ENCODE measurements around the gene VEGFD.
"Not testable (repeated sequence)": the region's sequence is repeated elsewhere in the genome, so short reads cannot be mapped to it uniquely, and the experiment has no call there.

VEGFD gene

GRCh38 chrX:15319075-15319474, 65.1 kb downstream of the VEGFD start:
- no peak for TF ChIP-seq Cebpa-rat (IDR thresholded peaks at IDR 0.05)
- Histone ChIP-seq H3K4me3 (no peak overlapping the region), H4K20me1 (peaks cover 9% of the 10 kb centered on the region; the same call in 1 of the 2 replicates)

GRCh38 chrX:15315509-15315908, 68.7 kb downstream of the VEGFD start, which contains the start of gene ASB11:
TSS of gene ASB11 (minus strand) at chrX:15315640. CDS start at chrX:15315605, 35 bp downstream.
- no peak within 1 kb of the TSS for H3K27ac ChIP-seq
- no peaks in the 10 kb centered on the region for H3K4me1 ChIP-seq
- H3K9ac ChIP-seq = no peak within 1 kb of the TSS
- no peaks in the 10 kb centered on the region for H4K20me1 ChIP-seq
- H3K9me3 ChIP-seq = no peaks in the 10 kb centered on the region
- H3K4me2 ChIP-seq = no peak within 1 kb of the TSS
- H3K4me3 ChIP-seq = no peak within 1 kb of the TSS
- TF ChIP-seq Cebpa-rat (IDR thresholded peaks at IDR 0.05) = no peak
- no peaks in the 10 kb centered on the region for H3K36me3 ChIP-seq
- H3K27me3 ChIP-seq = peaks cover 81% of the 10 kb centered on the region

More at GRCh38 chrX:15319075-15319474, 65.1 kb downstream of the VEGFD start:
- no peak overlapping the region for H3K27ac ChIP-seq
- H3K4me2 ChIP-seq = no peak overlapping the region
- H3K9me3 ChIP-seq = no peaks in the 10 kb centered on the region
- H3K36me3 ChIP-seq = peaks cover 15% of the 10 kb centered on the region
- no peak overlapping the region for H3K9ac ChIP-seq
- no peaks in the 10 kb centered on the region for H3K4me1 ChIP-seq
- peaks cover 85% of the 10 kb centered on the region for H3K27me3 ChIP-seq

- no peak overlapping the region for H3K27ac ChIP-seq
Measured at GRCh38 chrX:15314472-15314871, 69.7 kb downstream of the VEGFD start.

GRCh38 chrX:15311119-15311518, 73.1 kb downstream of the VEGFD start:
- peaks cover 92% of the 10 kb centered on the region for H3K27me3 ChIP-seq
- no peak overlapping the region for H3K4me3 ChIP-seq
- H4K20me1 ChIP-seq = no peaks in the 10 kb centered on the region
- no peak overlapping the region for H3K9ac ChIP-seq
- no peaks in the 10 kb centered on the region for H3K4me1 ChIP-seq
- no peak overlapping the region for H3K4me2 ChIP-seq
- H3K36me3 ChIP-seq = no peaks in the 10 kb centered on the region
- TF ChIP-seq Cebpa-rat (IDR thresholded peaks at IDR 0.05) = no peak
- H3K9me3 ChIP-seq = no peaks in the 10 kb centered on the region
- H3K27ac ChIP-seq = no peak overlapping the region

More at GRCh38 chrX:15314472-15314871, 69.7 kb downstream of the VEGFD start:
- no peaks in the 10 kb centered on the region for H3K4me1 ChIP-seq
- no peaks in the 10 kb centered on the region for H3K36me3 ChIP-seq
- H4K20me1 ChIP-seq = no peaks in the 10 kb centered on the region
- H3K9ac ChIP-seq = no peak overlapping the region
- no peak for TF ChIP-seq Cebpa-rat (IDR thresholded peaks at IDR 0.05)
- no peaks in the 10 kb centered on the region for H3K9me3 ChIP-seq
- peaks cover 85% of the 10 kb centered on the region for H3K27me3 ChIP-seq
- no peak overlapping the region for H3K4me2 ChIP-seq
- H3K4me3 ChIP-seq = no peak overlapping the region

- no peak for TF ChIP-seq Cebpa-rat (IDR thresholded peaks at IDR 0.05)
- no peaks in the 10 kb centered on the region for H4K20me1 ChIP-seq
- H3K9me3 ChIP-seq = no peaks in the 10 kb centered on the region
- H3K4me2 ChIP-seq = no peak overlapping the region
- H3K27me3 ChIP-seq = peaks cover 92% of the 10 kb centered on the region
- no peak overlapping the region for H3K4me3 ChIP-seq
- H3K4me1 ChIP-seq = no peaks in the 10 kb centered on the region
- no peaks in the 10 kb centered on the region for H3K36me3 ChIP-seq
- no peak overlapping the region for H3K9ac ChIP-seq
- no peak overlapping the region for H3K27ac ChIP-seq
Measured at GRCh38 chrX:15310117-15310516, 74.1 kb downstream of the VEGFD start.

- not testable (repeated sequence) for H3K9me3 ChIP-seq, H3K9ac ChIP-seq, H4K20me1 ChIP-seq
Measured at GRCh38 chrX:15305899-15306298, 78.3 kb downstream of the VEGFD start.

GRCh38 chrX:15301924-15302323, 82.3 kb downstream of the VEGFD start:
- H3K9me3 ChIP-seq = no peaks in the 10 kb centered on the region
- no peak overlapping the region for H3K9ac ChIP-seq
- H4K20me1 ChIP-seq = no peaks in the 10 kb centered on the region; the same call in 1 of the 2 replicates
- H3K4me2 ChIP-seq = no peak overlapping the region
- H3K36me3 ChIP-seq = no peaks in the 10 kb centered on the region
- no peak overlapping the region for H3K27ac ChIP-seq
- peaks cover 77% of the 10 kb centered on the region for H3K27me3 ChIP-seq
- H3K4me3 ChIP-seq = no peak overlapping the region
- H3K4me1 ChIP-seq = peaks cover 10% of the 10 kb centered on the region
- no peak for TF ChIP-seq Cebpa-rat (IDR thresholded peaks at IDR 0.05)

More at GRCh38 chrX:15305899-15306298, 78.3 kb downstream of the VEGFD start:
- not testable (repeated sequence) for H3K27ac ChIP-seq, H3K36me3 ChIP-seq, H3K4me2 ChIP-seq, H3K4me3 ChIP-seq, H3K4me1 ChIP-seq
- H3K27me3 ChIP-seq = peaks cover 96% of the 10 kb centered on the region

GRCh38 chrX:15299941-15300851, 84.0 kb downstream of the VEGFD start:
- no peaks in the 10 kb centered on the region for H3K9me3 ChIP-seq
- H3K9ac ChIP-seq = no peak overlapping the region
- peaks cover 10% of the 10 kb centered on the region for H3K4me1 ChIP-seq
- no peak overlapping the region for H3K27ac ChIP-seq
- H4K20me1 ChIP-seq = no peaks in the 10 kb centered on the region; the same call in 1 of the 2 replicates
- H3K4me3 ChIP-seq = no peak overlapping the region
- no peak for TF ChIP-seq Cebpa-rat (IDR thresholded peaks at IDR 0.05)
- peaks cover 70% of the 10 kb centered on the region for H3K27me3 ChIP-seq
- no peak overlapping the region for H3K4me2 ChIP-seq
- H3K36me3 ChIP-seq = no peaks in the 10 kb centered on the region

GRCh38 chrX:15298780-15299179, 85.4 kb downstream of the VEGFD start:
- H3K4me3 ChIP-seq = no peak overlapping the region
- no peak overlapping the region for H3K9ac ChIP-seq
- no peaks in the 10 kb centered on the region for H3K36me3 ChIP-seq
- H3K9me3 ChIP-seq = no peaks in the 10 kb centered on the region
- H4K20me1 ChIP-seq = no peaks in the 10 kb centered on the region; the same call in 1 of the 2 replicates
- no peak overlapping the region for H3K4me2 ChIP-seq
- no peak overlapping the region for H3K27ac ChIP-seq
- no peak for TF ChIP-seq Cebpa-rat (IDR thresholded peaks at IDR 0.05)
- H3K27me3 ChIP-seq = peaks cover 62% of the 10 kb centered on the region
- peaks cover 10% of the 10 kb centered on the region for H3K4me1 ChIP-seq

- Histone ChIP-seq H3K9ac (no peak overlapping the region), H3K4me1 (peaks cover 10% of the 10 kb centered on the region), H3K36me3 (no peaks in the 10 kb centered on the region), H3K9me3 (no peaks in the 10 kb centered on the region), H3K4me2 (peak overlapping the region; percentile 40), H4K20me1 (no peaks in the 10 kb centered on the region; the same call in 1 of the 2 replicates), H3K4me3 (no peak overlapping the region), H3K27ac (no peak overlapping the region), H3K27me3 (peaks cover 56% of the 10 kb centered on the region)
- TF ChIP-seq Cebpa-rat (IDR thresholded peaks at IDR 0.05) = no peak
Measured at GRCh38 chrX:15298201-15298600, 86.0 kb downstream of the VEGFD start.

All from BLaER1 (cell line).